ENCODE measurements around the gene RGPD8.
"Not testable (repeated sequence)": the region's sequence is repeated elsewhere in the genome, so short reads cannot be mapped to it uniquely, and the experiment has no call there.

Gene RGPD8

DNA sequence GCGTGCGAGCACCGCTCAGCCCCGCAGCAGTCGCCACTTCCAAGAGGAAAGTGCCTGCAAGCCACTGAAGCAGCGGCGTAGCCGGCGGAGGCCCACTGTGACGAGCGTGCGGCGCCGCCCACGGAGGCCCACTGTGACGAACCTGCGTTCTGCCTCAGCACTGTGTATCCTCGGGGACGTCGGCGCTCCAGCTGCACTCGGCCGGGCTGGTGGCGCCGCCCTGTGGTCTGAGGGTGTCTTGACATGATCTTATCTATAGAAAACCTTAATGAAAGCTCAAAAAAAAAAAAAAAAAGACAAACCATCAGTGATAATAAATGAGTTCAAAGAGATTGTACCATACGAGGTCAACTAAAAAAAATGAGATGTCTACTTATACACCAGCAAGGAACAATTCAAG lies at the start of gene RGPD8:
Gene RGPD8 (minus strand): TSS at position 166 of the 400 bp plus-strand sequence. CDS start 192 bp downstream, outside the sequence.
- DNase-seq: peak; percentile 93

GRCh38 chr2:112483042-112483473 lies 49.6 kb upstream of the RGPD8 start:
- no peak for DNase-seq

- DNase-seq: peak; percentile 5
Measured at GRCh38 chr2:112482309-112483041, 49.0 kb upstream of the RGPD8 start.

- peak; percentile 69 for DNase-seq
Measured at GRCh38 chr2:112481528-112482233, 48.2 kb upstream of the RGPD8 start, which contains the start of gene TTL. Gene TTL (plus strand): TSS chr2:112482156. CDS start chr2:112482345, 189 bp downstream.

DNA sequence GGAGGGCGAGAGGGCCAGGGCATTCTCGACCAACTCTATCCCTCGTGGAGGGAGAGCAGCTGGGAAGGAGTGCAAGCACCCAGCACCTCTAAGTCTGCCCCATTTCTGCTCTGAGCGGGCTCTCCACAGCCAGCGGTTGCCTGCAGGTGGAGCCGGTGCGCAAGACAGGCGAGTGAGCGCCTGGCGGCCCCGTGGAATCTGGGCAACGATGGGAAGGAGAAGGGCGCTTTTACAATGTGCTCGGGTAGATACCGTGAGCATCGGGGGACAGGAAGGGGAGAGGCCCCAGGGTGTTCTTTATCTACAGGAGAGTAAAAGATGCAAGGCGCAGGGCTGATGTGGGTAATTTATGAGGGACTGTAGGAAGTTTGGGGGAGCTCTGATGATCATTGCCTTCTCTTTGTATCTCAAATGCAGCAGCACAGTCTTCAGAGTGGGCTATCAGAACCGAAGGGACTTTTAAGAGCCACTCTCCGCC lies 47.6 kb upstream of the RGPD8 start:
- DNase-seq: peak; percentile 79

DNA sequence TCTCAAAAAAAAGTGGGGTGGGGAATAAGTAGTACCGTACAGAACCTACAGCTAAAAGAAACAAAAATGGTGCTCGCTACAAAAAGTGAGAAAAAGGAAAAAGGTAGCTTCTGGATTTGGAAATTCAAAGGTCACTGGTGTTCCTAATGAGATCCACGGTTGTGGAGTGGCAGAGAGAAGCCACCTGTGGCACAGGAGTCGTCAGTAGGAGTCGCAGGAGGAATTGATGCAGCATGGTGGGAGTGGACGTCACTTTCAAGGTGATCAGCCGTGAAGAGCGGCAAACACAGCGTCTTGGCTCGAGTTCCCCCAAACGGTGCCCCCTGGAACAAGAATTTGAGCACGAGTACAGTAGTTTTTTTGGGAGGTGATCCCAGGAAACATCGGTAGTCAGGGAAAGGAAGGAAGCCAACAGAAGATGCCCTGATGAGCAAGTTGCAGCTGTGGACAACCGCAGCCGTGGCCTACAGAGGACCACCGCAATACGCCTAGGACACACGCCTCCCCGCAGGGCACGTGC lies 47.1 kb upstream of the RGPD8 start:
- DNase-seq: peak; percentile 10

DNA sequence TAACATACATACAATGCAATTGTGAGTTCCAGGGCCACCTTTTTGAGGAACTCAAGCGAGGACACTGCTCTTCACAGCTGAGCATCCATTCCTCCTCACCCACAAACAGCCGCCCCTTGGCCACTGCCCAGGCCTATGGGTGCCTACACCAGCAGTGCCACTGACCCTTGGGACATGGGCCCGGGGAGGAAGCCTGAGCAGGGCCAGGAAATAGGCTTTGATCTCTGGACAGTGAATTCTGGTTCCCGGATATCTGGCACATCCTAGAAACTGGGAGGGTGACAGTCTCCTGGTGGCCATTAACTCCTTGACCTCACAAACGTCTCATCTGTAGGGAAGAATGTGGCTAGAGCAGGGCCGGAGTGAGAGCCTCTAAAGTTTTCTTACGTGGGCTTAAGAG lies 43.0 kb upstream of the RGPD8 start:
- no peak for DNase-seq

GRCh38 chr2:112474844-112475486 lies 41.5 kb upstream of the RGPD8 start:
- no peak for DNase-seq

- no peak for DNase-seq
Measured at GRCh38 chr2:112472547-112473263, 39.3 kb upstream of the RGPD8 start.

GRCh38 chr2:112465382-112465781 lies 31.9 kb upstream of the RGPD8 start:
- DNase-seq: no peak

- no peak for DNase-seq
Measured at GRCh38 chr2:112463256-112463655, 29.8 kb upstream of the RGPD8 start.

DNA sequence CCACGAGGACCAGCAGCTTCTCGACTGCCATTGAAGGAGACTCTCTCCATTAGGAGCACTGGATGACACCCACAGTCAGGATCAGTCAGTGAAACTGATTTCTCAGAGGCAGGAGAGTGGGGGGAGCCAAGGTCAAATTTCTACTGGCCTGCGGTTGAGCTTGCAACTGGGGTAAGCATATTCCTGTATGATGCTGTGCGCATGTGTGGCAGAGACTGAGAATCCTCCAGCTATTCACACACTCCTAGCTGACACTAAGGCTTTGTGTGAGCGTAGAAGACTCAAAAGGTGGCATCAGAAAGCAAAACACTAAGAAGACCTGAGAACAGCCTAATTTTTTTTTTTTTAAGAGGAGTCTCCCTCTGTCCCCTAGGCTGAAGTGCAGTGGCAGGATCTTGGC lies 28.7 kb upstream of the RGPD8 start:
- DNase-seq: no peak

DNA sequence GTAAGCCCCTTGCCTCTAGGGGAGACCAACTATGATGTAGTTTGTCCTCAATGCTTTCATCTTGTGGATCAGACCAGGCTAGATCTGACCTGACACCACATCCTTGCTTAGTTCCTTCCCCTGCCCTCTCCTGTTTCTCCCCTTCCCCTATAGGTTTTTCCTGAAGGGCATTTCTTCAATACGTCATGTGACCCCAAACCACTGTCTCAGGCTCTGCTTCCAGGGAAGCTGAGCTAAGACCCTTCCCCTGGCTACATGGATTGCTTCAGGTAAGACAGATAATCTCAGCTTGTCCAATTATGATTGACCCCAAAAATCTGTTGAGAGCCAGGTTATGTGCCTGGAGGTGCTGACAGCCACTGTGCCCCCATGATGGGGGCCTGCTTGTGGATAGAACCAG lies 25.9 kb upstream of the RGPD8 start:
- DNase-seq: no peak

DNA sequence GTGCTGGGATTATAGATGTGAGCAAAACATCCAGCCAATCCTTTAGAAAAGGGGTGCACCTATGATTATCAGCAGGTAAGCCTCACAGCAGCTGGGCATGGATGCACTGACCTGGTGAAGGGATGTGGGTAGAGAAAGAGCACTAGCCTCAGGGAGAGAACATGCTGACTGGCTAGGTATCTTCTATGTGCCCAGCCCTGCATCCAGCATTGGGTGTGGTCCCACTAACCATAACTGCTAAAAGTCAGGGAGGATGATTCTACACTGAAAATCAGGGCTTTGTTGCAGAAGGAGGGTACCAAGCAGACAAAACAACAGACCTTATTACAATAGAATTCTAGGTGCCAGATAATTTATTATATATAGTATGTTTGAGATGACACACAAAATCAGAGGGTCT lies 21.1 kb upstream of the RGPD8 start:
- DNase-seq: no peak

DNA sequence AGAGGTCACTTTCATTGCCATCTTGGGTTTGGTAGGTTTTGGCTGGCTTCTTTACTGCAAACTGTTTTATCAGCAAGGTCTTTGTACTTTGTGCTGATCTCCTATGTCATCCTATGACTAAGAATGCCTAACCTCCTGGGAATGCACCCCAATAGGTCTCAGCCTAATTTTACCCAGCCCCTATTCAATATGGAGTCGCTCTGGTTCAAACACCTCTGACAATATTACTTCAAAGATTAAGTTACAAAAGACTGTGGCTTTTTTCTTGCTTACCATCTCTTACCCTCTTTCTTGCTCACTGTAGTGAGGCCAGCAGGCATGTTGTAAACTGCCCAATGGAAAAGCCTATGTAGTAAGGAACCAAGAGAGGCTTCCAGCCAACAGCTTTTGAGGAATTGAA lies 17.9 kb upstream of the RGPD8 start:
- no peak for DNase-seq

DNA sequence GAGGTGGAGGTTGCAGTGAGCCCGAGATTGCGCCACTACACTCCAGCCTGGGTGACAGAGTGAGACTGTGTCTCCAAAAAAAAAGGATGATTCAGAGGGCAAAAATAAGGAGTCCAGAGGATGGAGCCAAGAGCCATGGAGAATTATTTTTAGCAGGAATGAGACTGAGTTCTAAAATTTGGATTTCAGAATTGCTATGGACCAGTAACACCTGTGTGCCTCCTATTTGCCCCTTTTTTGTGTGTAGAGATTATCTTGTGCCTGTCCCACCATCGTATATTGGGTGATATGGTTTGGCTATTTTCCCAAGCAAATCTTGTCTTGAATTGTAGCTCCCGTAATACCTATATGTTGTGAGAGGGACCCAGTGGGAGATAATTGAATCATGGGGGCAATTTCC lies 16.4 kb upstream of the RGPD8 start:
- no peak for DNase-seq

- not testable (repeated sequence) for DNase-seq
Measured at GRCh38 chr2:112444256-112444655, 10.8 kb upstream of the RGPD8 start.

- not testable (repeated sequence) for DNase-seq
Measured at GRCh38 chr2:112438603-112439261, 5.3 kb upstream of the RGPD8 start.

DNA sequence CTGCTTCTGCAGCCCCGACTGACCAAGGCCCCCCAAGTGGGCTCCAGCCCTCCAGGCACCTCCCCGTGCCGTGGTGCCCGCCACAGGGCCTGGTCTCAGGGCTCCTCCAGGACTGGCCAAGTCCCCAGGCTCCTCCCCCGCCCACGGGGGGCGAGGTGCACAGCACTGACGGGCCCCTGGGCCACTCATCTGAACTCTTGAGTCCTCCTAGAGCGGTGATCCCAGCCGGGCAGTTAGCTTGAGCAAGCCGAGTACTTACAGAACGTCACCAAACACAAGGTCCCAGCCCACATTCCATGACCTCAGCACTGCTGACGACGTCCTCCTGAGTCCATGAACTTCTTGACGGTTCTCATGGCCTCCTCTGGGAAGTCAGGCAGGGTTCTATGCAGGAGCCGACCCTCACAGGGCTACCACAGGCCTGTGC lies 4.0 kb upstream of the RGPD8 start:
- not testable (repeated sequence) for DNase-seq

DNA sequence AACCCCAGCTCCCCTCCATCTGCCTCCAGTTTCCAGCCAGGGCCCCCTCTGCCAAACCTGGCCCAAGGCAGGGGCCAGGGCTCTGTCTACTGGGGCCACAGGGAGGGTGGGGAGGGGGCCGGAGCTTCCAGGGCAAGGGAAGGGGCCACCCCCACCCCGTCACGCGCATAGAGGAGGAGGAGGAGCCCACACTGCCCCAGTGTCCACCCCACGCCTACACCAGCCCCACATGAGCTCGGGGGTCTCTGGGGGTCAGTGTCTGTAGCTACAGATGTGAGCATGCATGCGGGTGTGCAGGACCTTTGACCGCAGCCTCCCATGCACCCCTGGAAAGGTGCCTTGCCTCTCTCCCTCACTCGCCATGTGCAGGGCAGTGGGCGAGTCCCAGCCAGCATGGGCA lies 3.5 kb upstream of the RGPD8 start:
- DNase-seq: not testable (repeated sequence)

DNA sequence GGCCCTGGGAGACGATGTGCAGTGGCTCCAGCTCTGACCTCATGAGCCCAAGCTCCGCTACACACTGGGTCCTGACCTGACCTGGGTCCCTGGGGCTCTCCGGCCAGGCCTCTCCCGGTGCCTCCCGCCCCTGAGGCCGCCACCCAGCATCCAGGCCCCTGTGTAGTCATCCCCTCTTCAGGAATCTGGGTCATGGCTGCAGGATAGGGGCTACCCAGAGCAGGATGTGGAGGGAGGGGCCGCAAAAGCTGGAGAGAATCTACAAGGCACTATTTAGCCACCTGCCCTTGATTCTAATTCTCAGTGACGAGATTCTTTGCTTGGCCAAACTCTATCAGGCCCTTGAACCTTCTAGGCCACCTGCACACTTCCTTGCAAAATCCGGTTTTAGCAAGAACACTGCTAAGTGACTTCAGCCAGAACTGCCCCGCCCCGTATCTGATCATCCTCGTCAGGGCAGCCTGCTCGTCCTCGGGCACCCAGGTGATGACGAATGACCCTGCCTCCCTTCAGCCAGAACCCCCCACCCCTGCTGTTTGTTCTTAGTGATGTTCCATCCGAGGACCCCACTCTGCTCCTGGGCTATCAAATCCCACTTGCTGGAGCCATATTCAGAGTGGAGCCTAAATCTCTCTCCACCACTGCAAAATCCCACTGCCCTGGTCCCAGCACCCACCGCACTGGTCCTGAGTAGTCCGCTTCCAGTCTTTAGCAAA lies 2.4 kb upstream of the RGPD8 start:
- not testable (repeated sequence) for DNase-seq

All from CD4-positive, alpha-beta T cell treated with Interferon gamma for 1 hour (primary cell).